Stromal cell of bone marrow (primary cell): ENCODE results near the gene ZBTB16.

Source experiments
- DNase-seq: peaks from one replicate; pipeline ENCODE4 v3.0.0-alpha.2; 2012; ENCODE audit warnings: low read depth

Gene ZBTB16

GRCh38 chr11:114168691-114169090, 109.2 kb downstream of the ZBTB16 start:
- no peak for DNase-seq

- DNase-seq: no peak
These were observed 109.8 kb downstream of the ZBTB16 start for GRCh38 chr11:114169321-114169749.

- no peak for DNase-seq
These were observed 110.3 kb downstream of the ZBTB16 start for GRCh38 chr11:114169821-114170220.

- no peak for DNase-seq
These were observed 110.7 kb downstream of the ZBTB16 start for GRCh38 chr11:114170226-114170625.

- no peak for DNase-seq
These were observed 111.9 kb downstream of the ZBTB16 start for GRCh38 chr11:114171257-114172054.

GRCh38 chr11:114172055-114172861, 112.7 kb downstream of the ZBTB16 start:
- no peak for DNase-seq

- no peak for DNase-seq
These were observed 113.4 kb downstream of the ZBTB16 start for GRCh38 chr11:114172871-114173444.

- DNase-seq: no peak
These were observed 114.3 kb downstream of the ZBTB16 start for GRCh38 chr11:114173843-114174242.

GRCh38 chr11:114174712-114175495, 115.4 kb downstream of the ZBTB16 start:
- no peak for DNase-seq

GRCh38 chr11:114175706-114176105, 116.2 kb downstream of the ZBTB16 start:
- DNase-seq: no peak

- no peak for DNase-seq
These were observed 116.8 kb downstream of the ZBTB16 start for GRCh38 chr11:114176321-114176720.

GRCh38 chr11:114178656-114179055, 119.1 kb downstream of the ZBTB16 start:
- DNase-seq: no peak

- DNase-seq: no peak
These were observed 119.9 kb downstream of the ZBTB16 start for GRCh38 chr11:114179234-114179941.

- DNase-seq: no peak
These were observed 121.0 kb downstream of the ZBTB16 start for GRCh38 chr11:114180301-114181055.

GRCh38 chr11:114181195-114181594, 121.7 kb downstream of the ZBTB16 start:
- no peak for DNase-seq

- DNase-seq: no peak
These were observed 122.2 kb downstream of the ZBTB16 start for GRCh38 chr11:114181752-114182151.

GRCh38 chr11:114182471-114183043, 123.0 kb downstream of the ZBTB16 start:
- no peak for DNase-seq

GRCh38 chr11:114183044-114183511, 123.6 kb downstream of the ZBTB16 start:
- no peak for DNase-seq

GRCh38 chr11:114185436-114185835, 125.9 kb downstream of the ZBTB16 start:
- no peak for DNase-seq

GRCh38 chr11:114187173-114187572, 127.7 kb downstream of the ZBTB16 start:
- no peak for DNase-seq
